HepG2 (cell line): ENCODE measurements around the gene SLC38A4. TPM values are rescaled to one million over a fixed set of nuclear protein-coding genes. Genes with fewer than 3 reads are reported as not detected.

Experiments used
- DR1 ChIP-seq: sonication (generic); formaldehyde crosslinking; IDR thresholded peaks from 2 replicates; pipeline ENCODE4 v1.8.0; 2021; ENCODE audit warnings: mild to moderate bottlenecking, missing genetic modification reagents, inconsistent platforms
- EHMT2 ChIP-seq: fragments of 200-600 bp; sonication (generic); IDR thresholded peaks from 2 replicates; pipeline ENCODE4 v1.7.0; 2017; ENCODE audit warnings: antibody characterized with exemption, low read depth, low read length, borderline replicate concordance
- GABPB1 ChIP-seq: IDR thresholded peaks from 2 replicates; pipeline ENCODE4 v1.6.1; 2016; ENCODE audit warnings: mild to moderate bottlenecking, missing genetic modification reagents, moderate library complexity, missing compliant biosample characterization
- NFIC ChIP-seq: IDR thresholded peaks from 2 replicates; pipeline ENCODE4 v1.6.1; 2012; ENCODE audit warnings: mild to moderate bottlenecking, low read length, inconsistent platforms
- POLR2AphosphoS5 ChIP-seq: IDR thresholded peaks from 2 replicates; pipeline ENCODE4 v1.6.1; 2012; ENCODE audit warnings: low read depth, low read length
- SSRP1 ChIP-seq: IDR thresholded peaks from 2 replicates; pipeline ENCODE4 v1.6.1; 2016; ENCODE audit warnings: control low read depth
- ZNF263 ChIP-seq: sonication (generic); formaldehyde crosslinking; IDR thresholded peaks from 2 replicates; pipeline ENCODE4 v1.4.0; 2020; ENCODE audit warnings: missing genetic modification reagents
- ZNF441 ChIP-seq: sonication (generic); formaldehyde crosslinking; IDR thresholded peaks from 2 replicates; pipeline ENCODE4 v1.7.0; 2021; ENCODE audit warnings: missing genetic modification reagents, borderline replicate concordance
- polyA plus RNA-seq, 8 experiments: library from polyadenylated mRNA; depleted of rRNA in 3 of 8; stranded (reverse) in 7 of 8; unstranded in 1 of 8; fragments of >200 nt; fragmentation: Illumina TruSeq in 4 of 8; extraction: Trizol in 4 of 8; gene quantifications; 2 replicates each; pipeline versions ENCODE4 v1.2.1 to v1.2.3, GENCODE V29; 2011 to 2016; ENCODE audit warnings: low read depth in 4 of 8, missing spikeins in 1 of 8, mixed read lengths in 1 of 8; ENCODE audit not compliant: insufficient read depth in 1 of 8
- total RNA-seq, 5 experiments: library from RNA; depleted of rRNA; stranded (reverse); fragments of >200 nt; fragmentation: Illumina TruSeq; extraction: Trizol; gene quantifications; 2 replicates each; pipeline ENCODE4 v1.2.3, GENCODE V29; 2016; ENCODE audit warnings: low read depth in 1 of 5
- TF ChIP-seq, protein P1 (sequence below), 2 experiments: fragments of 450-650 bp in 1 of 2; sonication (generic) in 1 of 2; formaldehyde crosslinking; IDR thresholded peaks; 2 replicates each; pipeline versions ENCODE4 v1.5.0 to v1.8.0; 2020 to 2022; ENCODE audit warnings: mild to moderate bottlenecking in 1 of 2, missing genetic modification reagents in 1 of 2
- TF ChIP-seq, protein P2 (sequence below): sonication (generic); formaldehyde crosslinking; IDR thresholded peaks from 2 replicates; pipeline ENCODE4 v1.4.0; 2020; ENCODE audit warnings: mild to moderate bottlenecking, missing genetic modification reagents
- TF ChIP-seq, protein P3 (sequence below), 2 experiments: fragments of 450-650 bp in 1 of 2; sonication (generic) in 1 of 2; formaldehyde crosslinking in 1 of 2; IDR thresholded peaks; 2 replicates each; pipeline versions ENCODE4 v1.6.1 to v1.8.0; 2016 to 2022; ENCODE audit warnings: antibody characterized with exemption in 1 of 2, mild to moderate bottlenecking in 1 of 2, missing genetic modification reagents in 1 of 2

Gene SLC38A4
- total and polyA plus RNA-seq, 2 of the 13 experiments (the other 11 are each of a cell fraction or from before 2014, with no cell fraction given): 3.5 to 5.2 TPM

DNA sequence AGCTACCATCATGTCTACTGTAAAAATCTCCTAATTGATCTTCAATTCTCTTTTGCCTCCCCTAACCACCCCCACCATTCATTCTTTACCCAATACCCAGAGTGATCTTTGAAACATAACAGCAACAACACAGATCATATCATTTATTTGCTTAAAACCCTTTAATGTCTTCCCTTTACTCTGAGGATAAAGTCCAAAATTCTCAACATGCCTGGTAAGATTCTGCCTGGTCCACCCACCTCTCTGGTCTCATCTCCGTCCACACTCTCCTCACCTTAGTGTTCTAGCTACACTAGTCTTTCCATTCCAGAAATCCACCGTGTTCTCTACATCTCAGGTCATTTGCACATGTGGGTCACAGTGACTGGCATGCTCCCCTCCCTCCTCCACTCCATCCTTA is 27.7 kb downstream of the SLC38A4 start (continued):
- TF ChIP-seq DR1 (CRISPR knock-in tag) (no peak), EHMT2 (peak; percentile 85; the same call in 1 of the 2 replicates), SSRP1 (CRISPR knock-in tag) (no peak), POLR2AphosphoS5 (no peak), ZNF263 (no peak), GABPB1 (CRISPR knock-in tag) (no peak), NFIC (peak; percentile 53; the same call in 1 of the 2 replicates), ZNF441 (no peak)
- TF ChIP-seq, protein P1, sequence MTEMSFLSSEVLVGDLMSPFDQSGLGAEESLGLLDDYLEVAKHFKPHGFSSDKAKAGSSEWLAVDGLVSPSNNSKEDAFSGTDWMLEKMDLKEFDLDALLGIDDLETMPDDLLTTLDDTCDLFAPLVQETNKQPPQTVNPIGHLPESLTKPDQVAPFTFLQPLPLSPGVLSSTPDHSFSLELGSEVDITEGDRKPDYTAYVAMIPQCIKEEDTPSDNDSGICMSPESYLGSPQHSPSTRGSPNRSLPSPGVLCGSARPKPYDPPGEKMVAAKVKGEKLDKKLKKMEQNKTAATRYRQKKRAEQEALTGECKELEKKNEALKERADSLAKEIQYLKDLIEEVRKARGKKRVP (CRISPR knock-in tag; IDR thresholded peaks at IDR 0.05): no peak
- TF ChIP-seq, protein P2, sequence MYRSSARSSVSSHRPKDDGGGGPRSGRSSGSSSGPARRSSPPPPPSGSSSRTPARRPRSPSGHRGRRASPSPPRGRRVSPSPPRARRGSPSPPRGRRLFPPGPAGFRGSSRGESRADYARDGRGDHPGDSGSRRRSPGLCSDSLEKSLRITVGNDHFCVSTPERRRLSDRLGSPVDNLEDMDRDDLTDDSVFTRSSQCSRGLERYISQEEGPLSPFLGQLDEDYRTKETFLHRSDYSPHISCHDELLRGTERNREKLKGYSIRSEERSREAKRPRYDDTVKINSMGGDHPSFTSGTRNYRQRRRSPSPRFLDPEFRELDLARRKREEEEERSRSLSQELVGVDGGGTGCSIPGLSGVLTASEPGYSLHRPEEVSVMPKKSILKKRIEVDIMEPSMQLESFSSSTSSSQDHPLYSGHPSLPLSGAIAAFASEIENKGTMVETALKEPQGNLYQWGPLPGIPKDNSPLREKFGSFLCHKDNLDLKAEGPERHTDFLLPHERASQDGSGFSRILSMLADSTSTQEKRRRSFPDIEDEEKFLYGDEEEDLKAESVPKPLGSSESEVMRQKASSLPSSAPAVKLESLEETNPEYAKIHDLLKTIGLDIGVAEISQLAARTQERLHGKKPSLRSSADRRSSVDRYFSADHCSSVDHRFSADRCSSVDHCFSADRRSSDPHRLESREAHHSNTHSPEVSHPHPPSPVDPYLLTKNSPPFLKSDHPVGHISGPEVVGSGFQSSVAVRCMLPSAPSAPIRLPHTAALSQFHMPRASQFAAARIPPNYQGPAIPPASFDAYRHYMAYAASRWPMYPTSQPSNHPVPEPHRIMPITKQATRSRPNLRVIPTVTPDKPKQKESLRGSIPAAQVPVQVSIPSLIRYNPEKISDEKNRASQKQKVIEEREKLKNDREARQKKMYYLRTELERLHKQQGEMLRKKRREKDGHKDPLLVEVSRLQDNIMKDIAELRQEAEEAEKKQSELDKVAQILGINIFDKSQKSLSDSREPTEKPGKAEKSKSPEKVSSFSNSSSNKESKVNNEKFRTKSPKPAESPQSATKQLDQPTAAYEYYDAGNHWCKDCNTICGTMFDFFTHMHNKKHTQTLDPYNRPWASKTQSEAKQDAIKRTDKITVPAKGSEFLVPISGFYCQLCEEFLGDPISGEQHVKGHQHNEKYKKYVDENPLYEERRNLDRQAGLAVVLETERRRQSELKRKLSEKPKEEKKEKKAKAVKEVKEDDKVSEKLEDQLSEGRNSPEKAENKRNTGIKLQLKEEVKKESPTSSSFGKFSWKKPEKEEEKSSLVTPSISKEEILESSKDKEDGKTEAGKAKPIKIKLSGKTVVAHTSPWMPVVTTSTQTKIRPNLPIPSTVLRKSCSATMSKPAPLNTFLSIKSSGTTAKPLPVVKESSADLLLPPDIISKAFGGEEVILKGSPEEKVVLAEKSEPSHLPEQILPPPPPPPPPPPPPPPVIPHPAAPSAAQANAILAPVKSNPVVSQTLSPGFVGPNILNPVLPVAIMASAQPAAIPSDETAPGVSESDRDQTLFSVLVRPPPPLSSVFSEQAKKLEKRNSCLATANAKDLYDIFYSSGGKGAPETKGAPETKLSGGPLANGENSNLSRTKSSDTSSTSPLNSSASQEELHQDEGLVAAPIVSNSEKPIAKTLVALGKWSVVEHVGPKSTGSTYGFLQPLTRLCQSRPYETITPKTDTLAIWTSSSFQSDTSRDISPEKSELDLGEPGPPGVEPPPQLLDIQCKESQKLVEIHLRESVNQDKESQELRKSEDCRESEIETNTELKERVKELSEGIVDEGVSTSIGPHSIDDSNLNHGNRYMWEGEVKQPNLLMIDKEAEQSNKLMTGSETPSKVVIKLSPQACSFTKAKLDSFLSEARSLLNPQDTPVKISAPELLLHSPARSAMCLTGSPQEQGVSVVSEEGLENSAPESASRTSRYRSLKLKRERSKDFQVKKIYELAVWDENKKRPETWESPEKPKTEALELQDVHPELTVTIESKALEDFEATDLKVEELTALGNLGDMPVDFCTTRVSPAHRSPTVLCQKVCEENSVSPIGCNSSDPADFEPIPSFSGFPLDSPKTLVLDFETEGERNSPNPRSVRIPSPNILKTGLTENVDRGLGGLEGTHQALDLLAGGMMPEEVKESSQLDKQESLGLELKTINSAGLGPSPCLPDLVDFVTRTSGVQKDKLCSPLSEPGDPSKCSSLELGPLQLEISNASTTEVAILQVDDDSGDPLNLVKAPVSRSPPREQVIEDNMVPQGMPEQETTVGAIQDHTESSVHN: no peak
- TF ChIP-seq, protein P3, sequence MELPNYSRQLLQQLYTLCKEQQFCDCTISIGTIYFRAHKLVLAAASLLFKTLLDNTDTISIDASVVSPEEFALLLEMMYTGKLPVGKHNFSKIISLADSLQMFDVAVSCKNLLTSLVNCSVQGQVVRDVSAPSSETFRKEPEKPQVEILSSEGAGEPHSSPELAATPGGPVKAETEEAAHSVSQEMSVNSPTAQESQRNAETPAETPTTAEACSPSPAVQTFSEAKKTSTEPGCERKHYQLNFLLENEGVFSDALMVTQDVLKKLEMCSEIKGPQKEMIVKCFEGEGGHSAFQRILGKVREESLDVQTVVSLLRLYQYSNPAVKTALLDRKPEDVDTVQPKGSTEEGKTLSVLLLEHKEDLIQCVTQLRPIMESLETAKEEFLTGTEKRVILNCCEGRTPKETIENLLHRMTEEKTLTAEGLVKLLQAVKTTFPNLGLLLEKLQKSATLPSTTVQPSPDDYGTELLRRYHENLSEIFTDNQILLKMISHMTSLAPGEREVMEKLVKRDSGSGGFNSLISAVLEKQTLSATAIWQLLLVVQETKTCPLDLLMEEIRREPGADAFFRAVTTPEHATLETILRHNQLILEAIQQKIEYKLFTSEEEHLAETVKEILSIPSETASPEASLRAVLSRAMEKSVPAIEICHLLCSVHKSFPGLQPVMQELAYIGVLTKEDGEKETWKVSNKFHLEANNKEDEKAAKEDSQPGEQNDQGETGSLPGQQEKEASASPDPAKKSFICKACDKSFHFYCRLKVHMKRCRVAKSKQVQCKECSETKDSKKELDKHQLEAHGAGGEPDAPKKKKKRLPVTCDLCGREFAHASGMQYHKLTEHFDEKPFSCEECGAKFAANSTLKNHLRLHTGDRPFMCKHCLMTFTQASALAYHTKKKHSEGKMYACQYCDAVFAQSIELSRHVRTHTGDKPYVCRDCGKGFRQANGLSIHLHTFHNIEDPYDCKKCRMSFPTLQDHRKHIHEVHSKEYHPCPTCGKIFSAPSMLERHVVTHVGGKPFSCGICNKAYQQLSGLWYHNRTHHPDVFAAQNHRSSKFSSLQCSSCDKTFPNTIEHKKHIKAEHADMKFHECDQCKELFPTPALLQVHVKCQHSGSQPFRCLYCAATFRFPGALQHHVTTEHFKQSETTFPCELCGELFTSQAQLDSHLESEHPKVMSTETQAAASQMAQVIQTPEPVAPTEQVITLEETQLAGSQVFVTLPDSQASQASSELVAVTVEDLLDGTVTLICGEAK (IDR thresholded peaks at IDR 0.05): no peak
- TF ChIP-seq, protein P3 (CRISPR knock-in tag; IDR thresholded peaks at IDR 0.05): no peak
